GM18502 (cell line): ENCODE data around the gene DHX34.

Experiments used
- ATAC-seq: cut with Tn5 transposase; IDR thresholded peaks from one replicate; pipeline ENCODE4 v1.9.1; 2021; ENCODE audit warnings: mild to moderate bottlenecking; ENCODE audit not compliant: unreplicated experiment, poor library complexity

DHX34 gene

DNA sequence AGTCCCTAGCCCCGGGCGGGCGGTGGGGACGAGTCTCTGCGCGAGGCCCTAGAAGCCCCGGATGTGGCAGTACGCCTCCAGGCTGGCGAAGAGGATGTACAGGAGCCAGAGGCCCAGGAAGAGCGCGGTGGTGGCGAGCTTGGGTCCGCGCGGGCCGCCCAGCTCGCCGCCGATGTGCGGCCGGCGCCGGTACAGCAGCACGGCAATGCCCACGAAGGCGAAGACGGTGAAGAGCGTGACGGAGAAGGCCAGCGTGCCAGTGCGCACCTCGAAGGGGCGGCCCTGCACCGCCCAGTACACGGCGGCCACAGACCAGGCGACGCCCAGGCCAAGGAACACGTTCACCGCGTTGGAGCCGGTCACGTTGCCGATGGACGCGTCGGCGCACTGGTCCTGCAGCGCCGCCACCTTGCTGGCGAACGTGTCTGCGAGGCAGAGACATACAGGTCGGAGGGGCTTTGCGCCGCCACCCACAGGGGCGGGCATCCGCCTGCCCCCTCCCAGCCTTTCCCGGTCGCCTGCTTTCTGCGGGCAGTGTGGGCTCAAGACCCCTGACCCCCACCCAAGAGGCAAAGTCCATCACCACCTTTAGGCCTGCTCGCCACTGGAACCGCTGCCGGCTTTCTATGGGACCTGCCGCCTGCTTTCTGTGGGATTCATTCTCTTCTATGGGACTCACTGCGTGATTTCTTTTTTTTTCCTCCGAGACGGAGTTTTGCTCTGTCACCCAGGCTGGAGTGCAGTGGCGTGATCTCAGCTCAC is 81.1 kb downstream of the DHX34 start:
- no peak for ATAC-seq

GRCh38 chr19:47432091-47432490 is 83.0 kb downstream of the DHX34 start:
- ATAC-seq = no peak
